HepG2 (cell line): ENCODE measurements around the gene GNAS-AS1. TPM values are rescaled to one million over a fixed set of nuclear protein-coding genes. Genes with fewer than 3 reads are reported as not detected.
A peak's percentile ranks its signal among the peaks of the same experiment; 100 is the strongest.

ENCODE experiments used
- ATAC-seq: fragments of 200-7000 bp; cut with Tn5 transposase; 3 replicates; pipeline ENCODE4 v1.9.1; 2020; ENCODE audit warnings: mild to moderate bottlenecking, moderate library complexity
- BruUV-seq: library from RNA; stranded (reverse); fragments of 400-500 nt; replicated peaks from 2 replicates; lab custom pipeline; 2021; lab: Mats Ljungman, UMichigan
- CTCF ChIA-PET: fragments of 300-600 bp; formaldehyde crosslinking; extraction: SDS; loops from one replicate; lab custom pipeline; 2021; ENCODE audit warnings: low total read pairs, inconsistent platforms, low intra/inter-chr PET ratio; lab: Yijun Ruan, JAX
- POLR2A ChIA-PET: fragments of 350-600 bp; sonication (Branson Sonifier 250); formaldehyde crosslinking; loops from one replicate; lab custom pipeline; 2020; ENCODE audit warnings: antibody characterized with exemption, inconsistent platforms; lab: Yijun Ruan, JAX
- DNase-seq: peaks from one replicate; pipeline ENCODE4 v3.0.0-alpha.2; 2015; ENCODE audit warnings: low spot score
- FAIRE-seq: peaks from 3 replicates; lab custom pipeline; 2011; peaks lifted over from hg19 to GRCh38; lab: Jason Lieb, UNC
- H2AFZ ChIP-seq: one replicate; pipeline ENCODE4 v1.6.1; 2011; ENCODE audit warnings: low read length, inconsistent platforms
- H3K27ac ChIP-seq: fragments of 300-600 bp; 3 replicates; pipeline ENCODE4 v1.8.0; 2011; ENCODE audit warnings: mixed run types, mild to moderate bottlenecking, mixed read lengths, low read length, inconsistent platforms; ENCODE audit not compliant: insufficient read depth; ENCODE audit errors: extremely low read length
- H3K27me3 ChIP-seq, 2 experiments: fragments of 200-600 bp in 1 of 2; 2 replicates in 1 of 2; 3 replicates in 1 of 2; pipeline versions ENCODE4 v1.6.0 to v1.8.0; 2011; ENCODE audit warnings: low read length in 2 of 2, mild to moderate bottlenecking in 2 of 2, moderate library complexity in 2 of 2, inconsistent platforms in 1 of 2; ENCODE audit not compliant: insufficient read depth in 2 of 2, control insufficient read depth in 1 of 2
- H3K36me3 ChIP-seq, 2 experiments: fragments of 200-600 bp in 1 of 2; replicated peaks in 1 of 2; 2 replicates in 1 of 2; 3 replicates in 1 of 2; pipeline versions ENCODE4 v1.5.1 to v1.8.0; 2011; ENCODE audit warnings: low read length in 2 of 2, inconsistent platforms in 1 of 2; ENCODE audit not compliant: insufficient read depth in 2 of 2, control insufficient read depth in 1 of 2
- H3K4me1 ChIP-seq: 2 replicates; pipeline ENCODE4 v1.5.1; 2012; ENCODE audit warnings: low read length, inconsistent platforms; ENCODE audit not compliant: insufficient read depth
- H3K4me2 ChIP-seq: 2 replicates; pipeline ENCODE4 v1.6.0; 2011; ENCODE audit warnings: low read depth, low read length, inconsistent platforms
- H3K4me3 ChIP-seq, 3 experiments: fragments of 200-600 bp in 1 of 3; sonication (generic), shearing (Covaris generic) in 1 of 3; replicated peaks in 1 of 3; 2 replicates each; pipeline ENCODE4 v1.5.1; 2011 to 2016; ENCODE audit warnings: low read length in 3 of 3, inconsistent platforms in 2 of 3, low read depth in 2 of 3, mild to moderate bottlenecking in 2 of 3, control low read depth in 1 of 3, mixed read lengths in 1 of 3; ENCODE audit not compliant: insufficient read depth in 1 of 3
- H3K79me2 ChIP-seq: one replicate; pipeline ENCODE4 v1.6.1; 2011; ENCODE audit warnings: low read length, inconsistent platforms; ENCODE audit not compliant: insufficient read depth
- H3K9ac ChIP-seq: 2 replicates; pipeline ENCODE4 v1.6.0; 2011; ENCODE audit warnings: mild to moderate bottlenecking, low read depth, low read length, inconsistent platforms; ENCODE audit not compliant: insufficient read depth
- H3K9me3 ChIP-seq: 2 replicates; pipeline ENCODE4 v1.5.1; 2012; ENCODE audit warnings: mild to moderate bottlenecking, low read length
- H4K20me1 ChIP-seq: 2 replicates; pipeline ENCODE4 v1.6.0; 2011; ENCODE audit warnings: inconsistent platforms, mild to moderate bottlenecking, low read length, moderate library complexity; ENCODE audit not compliant: insufficient read depth
- CEBPZ ChIP-seq: IDR thresholded peaks from 2 replicates; pipeline ENCODE4 v1.6.1; 2012; ENCODE audit warnings: low read length, improper control_type of control experiment
- ELF4 ChIP-seq: sonication (generic); formaldehyde crosslinking; IDR thresholded peaks from 2 replicates; pipeline ENCODE4 v1.5.0; 2020; ENCODE audit warnings: missing genetic modification reagents, mild to moderate bottlenecking, moderate library complexity, borderline replicate concordance
- EZH2 ChIP-seq: conservative IDR thresholded peaks from 2 replicates; pipeline ENCODE4 v1.6.1; 2012; ENCODE audit warnings: mild to moderate bottlenecking, low read depth, low read length, moderate library complexity
- GABPB1 ChIP-seq: IDR thresholded peaks from 2 replicates; pipeline ENCODE4 v1.6.1; 2016; ENCODE audit warnings: mild to moderate bottlenecking, missing genetic modification reagents, moderate library complexity, missing compliant biosample characterization
- GATA4 ChIP-seq: sonication (generic); IDR thresholded peaks from 2 replicates; pipeline ENCODE4 v1.6.1; 2016; ENCODE audit warnings: antibody characterized with exemption, low read depth, borderline replicate concordance
- KLF6 ChIP-seq: IDR thresholded peaks from 2 replicates; pipeline ENCODE4 v1.8.0; 2016; ENCODE audit warnings: missing biosample characterization, missing genetic modification reagents
- NFATC3 ChIP-seq: sonication (generic); formaldehyde crosslinking; IDR thresholded peaks from 2 replicates; pipeline ENCODE4 v1.5.1; 2020; ENCODE audit warnings: mild to moderate bottlenecking, missing genetic modification reagents
- PHF8 ChIP-seq: sonication (generic); formaldehyde crosslinking; IDR thresholded peaks from 2 replicates; pipeline ENCODE4 v1.5.0; 2020; ENCODE audit warnings: missing genetic modification reagents
- RARA ChIP-seq: IDR thresholded peaks from 2 replicates; pipeline ENCODE4 v1.6.1; 2016; ENCODE audit warnings: missing genetic modification reagents, missing compliant biosample characterization
- TERF1 ChIP-seq: sonication (generic); formaldehyde crosslinking; IDR thresholded peaks from 2 replicates; pipeline ENCODE4 v1.8.0; 2022; ENCODE audit warnings: mild to moderate bottlenecking, missing genetic modification reagents, moderate library complexity
- ZNF296 ChIP-seq: sonication (generic); formaldehyde crosslinking; conservative IDR thresholded peaks from 2 replicates; pipeline ENCODE4 v1.5.0; 2020; ENCODE audit warnings: mild to moderate bottlenecking, missing genetic modification reagents
- ZNF501 ChIP-seq: sonication (generic); formaldehyde crosslinking; IDR thresholded peaks from 2 replicates; pipeline ENCODE4 v1.5.1; 2020; ENCODE audit warnings: mild to moderate bottlenecking, moderate library complexity, missing genetic modification reagents
- ZNF530 ChIP-seq: sonication (generic); formaldehyde crosslinking; IDR thresholded peaks from 2 replicates; pipeline ENCODE4 v1.5.0; 2020; ENCODE audit warnings: low read depth, mild to moderate bottlenecking, missing genetic modification reagents
- ZNF589 ChIP-seq: sonication (generic); formaldehyde crosslinking; conservative IDR thresholded peaks from 2 replicates; pipeline ENCODE4 v1.8.0; 2022; ENCODE audit warnings: mild to moderate bottlenecking, moderate library complexity, missing genetic modification reagents
- ZNF598 ChIP-seq: sonication (generic); formaldehyde crosslinking; IDR thresholded peaks from 2 replicates; pipeline ENCODE4 v1.5.1; 2020; ENCODE audit warnings: mild to moderate bottlenecking, missing genetic modification reagents, borderline replicate concordance
- ZNF674 ChIP-seq: sonication (generic); formaldehyde crosslinking; IDR thresholded peaks from 2 replicates; pipeline ENCODE4 v1.5.0; 2020; ENCODE audit warnings: low read depth, mild to moderate bottlenecking, missing genetic modification reagents
- ZNF709 ChIP-seq: sonication (generic); formaldehyde crosslinking; IDR thresholded peaks from 2 replicates; pipeline ENCODE4 v1.5.0; 2020; ENCODE audit warnings: mild to moderate bottlenecking, missing genetic modification reagents
- ZNF784 ChIP-seq: sonication (generic); formaldehyde crosslinking; IDR thresholded peaks from 2 replicates; pipeline ENCODE4 v1.5.1; 2020; ENCODE audit warnings: missing genetic modification reagents, mild to moderate bottlenecking, borderline replicate concordance
- ZNF883 ChIP-seq: sonication (generic); formaldehyde crosslinking; IDR thresholded peaks from 2 replicates; pipeline ENCODE4 v1.5.1; 2020; ENCODE audit warnings: mild to moderate bottlenecking, missing genetic modification reagents; ENCODE audit errors: not compliant biosample characterization
- WGBS: methylation state at CpG from one replicate; pipeline ENCODE4 v1.1.6; 2017; ENCODE audit warnings: low lambda C conversion rate; 5-methylcytosine and 5-hydroxymethylcytosine counted together
- in situ Hi-C: cut with HindIII; loops from 2 replicates; pipeline ENCODE4 v1.10.0; 2017; ENCODE audit warnings: low pct_unique_long_range_greater_than_20kb; ENCODE audit not compliant: extremely low pct_ligation_motif_present
- intact Hi-C: fragments of 100-400 bp; cut with micrococcal nuclease; formaldehyde crosslinking; loops from one replicate; pipeline ENCODE4 v1.10.0; 2022; ENCODE audit not compliant: unreplicated experiment
- polyA plus RNA-seq, 8 experiments: library from polyadenylated mRNA; depleted of rRNA in 3 of 8; stranded (reverse) in 7 of 8; unstranded in 1 of 8; fragments of >200 nt; fragmentation: Illumina TruSeq in 4 of 8; extraction: Trizol in 4 of 8; gene quantifications; 2 replicates each; pipeline versions ENCODE4 v1.2.1 to v1.2.3, GENCODE V29; 2011 to 2016; ENCODE audit warnings: low read depth in 4 of 8, missing spikeins in 1 of 8, mixed read lengths in 1 of 8; ENCODE audit not compliant: insufficient read depth in 1 of 8
- total RNA-seq, 5 experiments: library from RNA; depleted of rRNA; stranded (reverse); fragments of >200 nt; fragmentation: Illumina TruSeq; extraction: Trizol; gene quantifications; 2 replicates each; pipeline ENCODE4 v1.2.3, GENCODE V29; 2016; ENCODE audit warnings: low read depth in 1 of 5

Gene GNAS-AS1
- total and polyA plus RNA-seq, 2 of the 13 experiments (the other 11 are each of a cell fraction or from before 2014, with no cell fraction given), result not detected

GRCh38 chr20:58890518-58891085 is 39.9 kb upstream of the GNAS-AS1 start:
- H4K20me1 ChIP-seq, result peaks cover 28% of the 10 kb centered on the region
- H3K79me2 ChIP-seq, result peaks cover 37% of the 10 kb centered on the region
- TSS peak; percentile 37 for BruUV-seq
- H3K4me2 ChIP-seq, result peak overlapping the region; percentile 74
- peak overlapping the region; percentile 73 for H3K27ac ChIP-seq
- intact Hi-C loops, result loop anchor here (5.0 to 10.0 kb wide), 2 partner anchors 92 to 236 kb away; partner anchors contain the start of genes NELFCD and STX16
- WGBS, result 23% methylated on average over 56 of the region's 64 CpGs
- H3K36me3 ChIP-seq, result peaks cover 0 to 4% of the 10 kb centered on the region in 2 experiments; a peak in 2 of 5 replicates
- FAIRE-seq, result no peak
- peak; percentile 85 for DNase-seq
- peaks cover under 1% of the 10 kb centered on the region; the same call in 1 of the 2 replicates for H3K9me3 ChIP-seq
- H3K27me3 ChIP-seq, result no peaks in the 10 kb centered on the region; a peak in 1 of 5 replicates
- in situ Hi-C loops, result loop anchor here (5.0 kb wide), 1 partner anchor 92 kb away; the partner anchor contains the start of gene NELFCD
- ATAC-seq, result peak; percentile 67
- H3K4me3 ChIP-seq, result peak overlapping the region; percentile 59 to 98 (median 86); a peak in 5 of 6 replicates
- peaks cover 43% of the 10 kb centered on the region for H3K4me1 ChIP-seq
- ChIA-PET POLR2A (interaction anchor here (1.1 to 2.0 kb wide), 6 partner anchors 10 to 502 kb away, joined by 3 to 12 read pairs (median 4); partner anchors contain the start of genes ATP5F1E, NELFCD, STX16 and VAPB), CTCF (no interaction called here)
- no peak overlapping the region for H2AFZ ChIP-seq
- peak overlapping the region; percentile 76 for H3K9ac ChIP-seq
- TF ChIP-seq ZNF883 (CRISPR knock-in tag) (peak; percentile 60), ZNF709 (peak; percentile 92; the same call in 1 of the 2 replicates), GABPB1 (peak; percentile 77; the same call in 1 of the 2 replicates), CEBPZ (no peak), ZNF674 (no peak), ZNF501 (CRISPR knock-in tag) (peak; percentile 57; the same call in 1 of the 2 replicates), RARA (CRISPR knock-in tag) (0 out of 2 replicates have a peak, but pooled peaks have one; percentile 26), ZNF296 (CRISPR knock-in tag) (no peak), TERF1 (no peak), NFATC3 (CRISPR knock-in tag) (no peak), GATA4 (0 out of 2 replicates have a peak, but pooled peaks have one; percentile 55), ZNF530 (no peak), EZH2 (no peak), ELF4 (CRISPR knock-in tag) (no peak), ZNF784 (no peak), PHF8 (CRISPR knock-in tag) (peak; percentile 16; the same call in 1 of the 2 replicates), ZNF589 (CRISPR knock-in tag) (no peak), ZNF598 (no peak), KLF6 (0 out of 2 replicates have a peak, but pooled peaks have one; percentile 4)
